ENCODE data around the gene ACAN.

The ACAN gene

GRCh38 chr15:88878720-88879184 is 75.5 kb downstream of the ACAN start:
- ATAC-seq = peak; percentile 38 to 48

GRCh38 chr15:88880944-88881740 is 77.9 kb downstream of the ACAN start:
- no peak for ATAC-seq

DNA sequence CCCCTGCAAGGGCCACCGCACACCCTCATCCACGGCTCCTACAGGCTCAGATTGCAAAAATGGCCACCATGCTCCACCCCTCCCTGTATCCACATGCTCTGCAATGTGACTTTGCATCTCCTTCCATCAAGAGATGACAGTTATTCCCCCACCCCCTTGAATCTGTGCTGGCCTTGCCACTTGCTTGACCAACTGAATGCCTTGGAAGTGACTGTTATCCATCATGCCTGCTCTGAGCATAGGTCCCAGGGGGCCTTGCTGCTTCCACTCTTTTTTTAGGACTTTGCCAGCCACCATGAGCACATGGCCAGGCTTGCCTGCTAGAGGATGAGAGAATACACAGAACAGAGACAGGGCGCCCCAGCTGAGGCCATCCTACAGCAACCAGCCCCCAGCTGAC is 78.5 kb downstream of the ACAN start:
- no peak for ATAC-seq

GRCh38 chr15:88882785-88883184 is 79.5 kb downstream of the ACAN start:
- no peak for ATAC-seq

DNA sequence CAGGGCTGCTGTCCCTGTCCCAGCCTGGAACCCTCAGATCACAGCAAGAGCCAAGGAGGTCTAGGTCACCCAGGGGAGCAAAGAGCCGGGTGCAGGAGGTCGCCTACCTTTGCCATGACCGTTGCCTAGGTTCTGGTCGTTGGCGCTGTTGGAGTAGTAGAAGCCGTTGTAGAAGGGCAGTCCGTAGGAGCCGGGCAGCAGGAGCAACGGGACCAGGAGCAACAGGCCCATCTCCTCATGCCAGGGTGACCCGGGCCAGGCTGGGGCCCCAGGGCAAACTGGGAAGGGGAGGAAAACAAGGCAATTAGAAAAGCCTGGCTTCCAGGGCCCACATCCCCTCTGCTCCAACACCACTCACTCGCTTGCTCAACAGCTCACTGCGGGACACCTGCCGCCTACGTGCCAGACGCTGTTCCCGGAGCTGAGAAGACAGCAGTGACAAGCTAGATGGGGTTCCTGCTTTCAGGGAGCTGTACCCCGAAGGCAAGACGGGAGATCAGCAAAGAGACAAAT is 83.9 kb downstream of the ACAN start:
- ATAC-seq = no peak

GRCh38 chr15:88888719-88889118 is 85.5 kb downstream of the ACAN start:
- ATAC-seq = no peak

- no peak for ATAC-seq
Measured at GRCh38 chr15:88890495-88890894, 87.3 kb downstream of the ACAN start.

- no peak for ATAC-seq
Measured at GRCh38 chr15:88891540-88892254, 88.5 kb downstream of the ACAN start.

- ATAC-seq = peak; percentile 63 to 66
Measured at GRCh38 chr15:88894348-88894818, 91.1 kb downstream of the ACAN start.

GRCh38 chr15:88894819-88895767 is 91.9 kb downstream of the ACAN start, which contains the start of gene HAPLN3:
Gene HAPLN3 (minus strand): TSS chr15:88895544. CDS start chr15:88887298, 8,246 bp downstream.
- ATAC-seq = peak; percentile 61 to 64

DNA sequence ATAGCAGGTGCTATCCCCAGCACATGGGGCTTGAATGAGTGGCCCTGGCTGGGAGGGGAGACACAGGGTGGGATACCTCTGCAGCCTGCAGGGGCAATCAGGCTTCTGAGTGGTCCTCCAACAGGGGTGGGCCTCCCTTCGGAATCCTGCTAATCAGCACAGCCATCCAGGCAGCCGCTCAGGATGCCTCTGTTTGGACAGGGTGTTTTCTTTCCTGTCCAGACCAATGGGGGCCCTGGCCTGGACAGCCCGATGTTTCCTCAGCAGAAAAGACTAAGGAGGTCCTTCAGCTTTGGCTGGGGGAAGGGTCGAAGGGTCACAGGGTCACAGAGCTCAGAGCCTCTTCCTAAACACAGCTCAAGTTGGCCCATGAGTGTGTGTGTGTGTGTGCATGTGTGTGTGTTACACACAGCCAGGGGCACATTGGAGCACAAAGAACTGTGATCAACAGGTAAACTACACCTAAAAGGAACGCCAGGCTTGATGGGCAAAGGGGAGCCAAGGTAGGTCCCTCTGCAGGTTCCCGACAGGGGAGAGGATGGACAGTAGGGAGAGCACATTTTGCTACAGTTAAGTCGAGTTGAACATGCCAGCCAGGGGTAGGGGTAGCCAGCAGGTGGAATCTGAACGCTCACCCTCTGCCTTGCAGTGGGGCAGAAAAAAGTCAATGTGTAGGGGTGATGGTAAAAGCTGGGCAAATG is 93.2 kb downstream of the ACAN start:
- no peak for ATAC-seq

DNA sequence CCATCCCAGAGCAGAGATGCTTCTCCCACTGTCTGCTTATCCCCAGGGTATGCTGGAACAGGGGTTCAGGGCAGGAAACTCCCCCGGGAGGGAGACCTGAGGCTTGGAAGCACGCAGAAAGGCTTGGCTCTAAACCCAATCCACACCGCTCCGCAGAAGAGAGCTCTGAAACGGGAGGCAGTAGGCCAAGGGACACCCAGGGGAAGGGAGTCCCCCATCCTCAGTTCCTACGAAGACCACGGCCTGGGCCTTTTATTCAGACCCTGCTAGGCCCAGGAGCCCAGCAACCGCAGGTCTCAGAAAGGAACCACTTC is 93.9 kb downstream of the ACAN start:
- ATAC-seq = peak; percentile 1 to 3

- ATAC-seq = peak; percentile 80 to 85
Measured at GRCh38 chr15:88897456-88898194, 94.4 kb downstream of the ACAN start.

GRCh38 chr15:88898736-88899135 is 95.5 kb downstream of the ACAN start:
- ATAC-seq = no peak

DNA sequence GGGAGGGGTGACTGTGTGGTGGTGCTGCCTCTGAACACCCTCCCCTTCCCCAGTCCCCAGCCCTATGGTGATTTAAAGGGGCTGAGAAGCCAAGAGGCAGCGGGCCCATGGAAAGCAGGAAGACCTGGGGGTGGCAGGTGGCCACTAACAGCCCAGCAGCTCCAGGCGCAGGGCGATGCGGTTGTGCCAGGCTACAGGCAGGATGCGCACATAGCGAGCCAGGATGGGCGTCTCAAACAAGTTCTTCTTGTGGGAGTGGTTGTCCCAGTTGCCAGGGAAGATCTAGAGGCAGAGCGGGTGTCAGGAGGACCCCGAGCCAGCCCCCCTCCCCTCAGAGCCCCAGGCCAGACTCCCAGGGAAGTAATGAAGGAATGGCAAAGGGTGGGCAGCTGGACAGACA is 96.0 kb downstream of the ACAN start:
- no peak for ATAC-seq

DNA sequence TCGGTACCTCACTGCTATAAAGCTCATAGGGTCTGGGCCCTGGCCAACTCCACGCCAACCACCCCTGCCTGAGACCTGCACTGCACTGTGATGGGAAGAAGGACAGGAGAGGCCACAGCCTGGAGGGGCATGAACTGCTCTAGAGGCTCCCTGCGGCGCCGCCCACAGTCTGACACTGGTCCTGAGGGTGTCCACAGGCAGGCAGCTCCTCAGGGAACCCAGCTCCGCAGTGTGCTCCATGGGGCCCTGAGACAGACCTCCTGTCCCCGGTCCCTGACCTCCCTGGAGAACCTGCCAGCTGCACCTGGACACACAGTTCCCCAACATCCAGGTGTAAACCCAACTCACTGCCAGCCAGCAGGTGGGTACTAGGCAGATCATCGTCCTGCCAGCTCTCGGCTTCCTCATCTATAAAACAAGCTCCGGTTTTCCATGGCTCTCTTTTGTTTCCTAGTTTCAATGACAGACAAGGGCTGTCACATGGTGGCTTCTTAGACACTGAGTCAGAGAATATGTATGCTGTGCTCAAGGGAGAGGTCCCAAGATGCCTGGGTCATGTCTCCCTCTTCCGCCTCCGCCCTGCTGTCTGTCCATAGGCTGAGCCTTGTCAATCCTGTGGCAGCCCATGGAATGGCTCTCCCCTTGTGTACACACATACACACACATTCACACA is 97.2 kb downstream of the ACAN start:
- ATAC-seq = no peak

- ATAC-seq = no peak
Measured at GRCh38 chr15:88900982-88901418, 97.8 kb downstream of the ACAN start.

GRCh38 chr15:88901508-88902220 is 98.4 kb downstream of the ACAN start:
- no peak for ATAC-seq

GRCh38 chr15:88902221-88902835 is 99.1 kb downstream of the ACAN start:
- no peak for ATAC-seq
